ENCODE results near the gene PYROXD2. TPM values are rescaled to one million over a fixed set of nuclear protein-coding genes. Genes with fewer than 3 reads are reported as not detected.

PYROXD2 gene
- total RNA-seq, 1 donor from 2014 or later, result 7.1 TPM

DNA sequence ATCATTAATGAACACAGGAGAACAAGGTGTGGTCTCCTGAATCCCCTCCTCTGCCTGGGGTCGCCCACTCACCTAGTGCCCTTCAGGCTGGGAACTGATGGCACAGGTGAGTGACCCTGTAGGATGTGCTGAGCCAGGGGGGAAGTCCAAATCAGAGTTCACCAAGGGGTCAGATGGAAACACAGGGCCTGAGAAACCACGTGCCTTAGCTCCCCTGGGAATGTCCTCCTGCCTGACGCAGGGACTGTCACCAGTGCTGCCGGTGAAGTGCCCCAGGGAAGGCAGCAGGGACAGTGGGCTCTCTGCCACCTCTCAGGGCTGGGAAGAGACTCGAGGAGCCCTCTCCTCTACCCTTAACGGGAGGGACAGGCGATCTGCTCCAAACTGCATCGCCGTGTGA is 5.8 kb upstream of the PYROXD2 start:
- TF ChIP-seq, protein P1, sequence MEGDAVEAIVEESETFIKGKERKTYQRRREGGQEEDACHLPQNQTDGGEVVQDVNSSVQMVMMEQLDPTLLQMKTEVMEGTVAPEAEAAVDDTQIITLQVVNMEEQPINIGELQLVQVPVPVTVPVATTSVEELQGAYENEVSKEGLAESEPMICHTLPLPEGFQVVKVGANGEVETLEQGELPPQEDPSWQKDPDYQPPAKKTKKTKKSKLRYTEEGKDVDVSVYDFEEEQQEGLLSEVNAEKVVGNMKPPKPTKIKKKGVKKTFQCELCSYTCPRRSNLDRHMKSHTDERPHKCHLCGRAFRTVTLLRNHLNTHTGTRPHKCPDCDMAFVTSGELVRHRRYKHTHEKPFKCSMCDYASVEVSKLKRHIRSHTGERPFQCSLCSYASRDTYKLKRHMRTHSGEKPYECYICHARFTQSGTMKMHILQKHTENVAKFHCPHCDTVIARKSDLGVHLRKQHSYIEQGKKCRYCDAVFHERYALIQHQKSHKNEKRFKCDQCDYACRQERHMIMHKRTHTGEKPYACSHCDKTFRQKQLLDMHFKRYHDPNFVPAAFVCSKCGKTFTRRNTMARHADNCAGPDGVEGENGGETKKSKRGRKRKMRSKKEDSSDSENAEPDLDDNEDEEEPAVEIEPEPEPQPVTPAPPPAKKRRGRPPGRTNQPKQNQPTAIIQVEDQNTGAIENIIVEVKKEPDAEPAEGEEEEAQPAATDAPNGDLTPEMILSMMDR (IDR thresholded peaks at IDR 0.05), result no peak
- TF ChIP-seq POLR2A (IDR thresholded peaks at IDR 0.05), result no peak
- no peak for TF ChIP-seq POLR2AphosphoS5 (IDR thresholded peaks at IDR 0.05; ENCODE audit: insufficient read depth in 1 of 2, low read depth in 1 of 2)
- peaks cover 4 to 37% of the 10 kb centered on the region in 2 donors for H3K36me3 ChIP-seq
- H3K27ac ChIP-seq, result no peak overlapping the region
- no peaks in the 10 kb centered on the region for H3K27me3 ChIP-seq
- intact Hi-C loops (cut with DNase I), result no loop called here
- no peak overlapping the region for H3K4me3 ChIP-seq
- DNase-seq (ENCODE audit: extremely low spot score in 2 of 2), result no peak
- H3K4me1 ChIP-seq, result peaks cover 3% of the 10 kb centered on the region
- no peaks in the 10 kb centered on the region for H3K9me3 ChIP-seq

DNA sequence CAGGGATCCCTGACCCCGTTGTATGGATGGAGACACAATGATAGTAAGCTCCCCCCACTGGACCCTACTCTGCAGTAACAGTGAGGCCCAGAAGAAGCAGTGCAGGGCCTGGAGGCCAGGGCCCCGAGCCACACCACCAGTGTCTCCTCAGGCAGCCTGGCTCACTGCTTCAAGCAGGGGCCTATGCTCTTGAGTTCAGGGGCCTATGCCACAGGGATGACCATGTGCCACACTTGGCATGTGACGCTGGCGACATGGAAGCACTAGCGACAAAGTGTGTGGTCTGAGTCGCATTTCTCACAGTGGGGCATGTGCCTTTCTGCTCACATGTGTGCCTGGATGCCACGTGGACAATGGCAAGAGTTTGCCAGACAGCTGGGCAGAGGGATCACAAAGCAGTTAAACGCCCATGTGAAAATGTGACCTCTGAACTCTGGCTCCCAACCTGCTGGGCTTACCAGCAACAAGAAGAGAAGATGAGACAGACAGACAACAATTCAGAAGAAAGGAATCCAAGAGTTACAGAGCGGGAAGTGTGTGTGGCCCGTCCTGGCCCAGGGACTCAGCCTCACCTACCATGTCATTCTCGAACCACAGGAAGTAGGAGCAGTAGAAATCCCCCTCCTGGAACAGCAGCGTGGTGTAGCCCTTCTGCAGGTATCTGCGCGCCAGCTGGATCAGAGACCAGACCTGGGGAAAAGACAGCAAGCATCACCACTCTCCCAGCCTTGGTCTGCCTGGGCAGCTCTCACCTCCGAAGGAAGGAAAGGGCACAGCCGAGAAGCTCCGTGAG is 4.7 kb upstream of the PYROXD2 start:
- no peaks in the 10 kb centered on the region for H3K9me3 ChIP-seq
- H3K27me3 ChIP-seq, result no peaks in the 10 kb centered on the region
- DNase-seq (ENCODE audit: extremely low spot score in 2 of 2), result no peak
- TF ChIP-seq, protein P1 (IDR thresholded peaks at IDR 0.05), result no peak
- TF ChIP-seq POLR2AphosphoS5 (IDR thresholded peaks at IDR 0.05; ENCODE audit: insufficient read depth in 1 of 2, low read depth in 1 of 2), result no peak
- no peak for TF ChIP-seq POLR2A (IDR thresholded peaks at IDR 0.05)
- H3K36me3 ChIP-seq, result peaks cover 4 to 37% of the 10 kb centered on the region in 2 donors
- H3K4me3 ChIP-seq, result no peak overlapping the region
- intact Hi-C loops (cut with DNase I), result no loop called here
- no peak overlapping the region for H3K27ac ChIP-seq
- H3K4me1 ChIP-seq, result peaks cover 14% of the 10 kb centered on the region

DNA sequence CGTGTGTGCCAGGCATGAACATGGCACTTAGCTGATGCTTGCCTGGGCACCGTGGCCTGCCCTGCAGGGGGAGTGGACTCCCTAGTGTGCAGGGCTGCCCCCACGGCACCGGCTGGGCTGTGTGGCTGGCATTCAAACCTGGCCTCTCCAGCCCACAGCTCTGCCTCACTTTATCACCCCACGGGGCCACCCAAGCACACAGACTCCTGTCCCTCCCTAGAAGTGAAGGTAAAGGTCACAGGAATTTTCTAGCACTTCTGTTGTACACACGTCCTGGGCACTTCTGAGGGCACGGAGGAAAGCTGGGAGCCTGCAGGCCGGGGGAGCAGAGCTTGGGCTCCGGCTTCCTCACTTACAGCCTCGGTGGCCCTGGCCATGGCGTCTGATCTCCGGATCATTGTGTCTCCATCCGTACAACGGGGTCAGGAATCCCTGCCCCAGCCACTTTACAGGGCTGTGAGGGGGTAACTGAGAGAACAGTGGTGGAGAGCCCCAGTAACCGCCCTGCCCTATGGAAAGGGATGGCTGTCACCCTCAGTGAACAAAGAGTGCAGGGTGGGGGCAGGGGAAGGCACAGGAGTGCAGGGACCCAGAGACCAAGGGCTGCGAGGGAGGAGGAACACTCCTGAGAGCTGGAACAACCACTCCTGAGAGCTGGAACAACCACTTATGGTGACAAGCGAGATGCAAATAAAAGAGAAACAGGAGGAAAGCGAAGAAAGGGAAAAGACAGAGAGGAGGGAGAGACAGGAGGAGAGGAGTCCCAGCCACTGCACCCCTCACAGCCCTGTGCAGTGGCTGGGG is 3.9 kb upstream of the PYROXD2 start:
- Histone ChIP-seq H3K4me3 (no peak overlapping the region), H3K9me3 (no peaks in the 10 kb centered on the region), H3K36me3 (peaks cover 4 to 37% of the 10 kb centered on the region in 2 donors), H3K4me1 (peaks cover 22% of the 10 kb centered on the region), H3K27me3 (no peaks in the 10 kb centered on the region), H3K27ac (no peak overlapping the region)
- intact Hi-C loops (cut with DNase I), result no loop called here
- TF ChIP-seq, protein P1 (IDR thresholded peaks at IDR 0.05), result no peak
- TF ChIP-seq POLR2A (IDR thresholded peaks at IDR 0.05), result no peak
- TF ChIP-seq POLR2AphosphoS5 (IDR thresholded peaks at IDR 0.05; ENCODE audit: insufficient read depth in 1 of 2, low read depth in 1 of 2), result no peak
- DNase-seq (ENCODE audit: extremely low spot score in 2 of 2), result no peak

DNA sequence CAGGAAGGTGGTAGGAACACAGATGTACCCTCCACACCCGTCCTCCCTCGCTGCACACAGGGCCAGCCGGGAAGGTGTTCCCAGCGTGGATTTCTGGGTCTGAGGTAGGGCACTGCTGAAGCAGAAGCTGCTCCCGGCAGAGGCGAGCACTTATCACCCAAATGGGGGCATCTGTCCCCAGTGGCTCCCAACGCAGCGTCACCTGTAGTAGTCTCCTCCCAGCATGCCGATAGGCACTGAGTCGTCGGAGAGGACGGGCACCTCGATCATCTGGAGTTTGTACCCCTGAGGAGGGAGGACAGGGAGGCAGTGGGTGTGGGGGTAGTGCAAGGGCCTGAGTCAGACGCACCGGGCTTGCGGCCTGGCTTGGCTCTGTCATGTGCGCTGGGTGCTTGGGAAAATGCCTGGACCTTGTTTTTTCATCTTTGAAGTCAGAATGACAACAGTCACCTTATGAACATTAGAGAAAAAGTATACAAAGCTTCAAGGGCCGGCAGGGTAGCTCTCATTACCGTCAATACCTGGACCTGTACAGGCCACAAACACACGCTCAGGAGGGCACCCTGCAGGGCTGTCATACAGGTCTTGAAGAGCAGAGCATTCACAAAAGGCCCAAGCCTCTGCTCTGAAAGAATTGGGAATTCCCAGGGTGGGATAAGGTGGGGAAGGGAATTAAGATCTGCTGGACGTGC is 3.1 kb upstream of the PYROXD2 start:
- Histone ChIP-seq H3K27ac (no peak overlapping the region), H3K36me3 (peaks cover 4 to 37% of the 10 kb centered on the region in 2 donors), H3K9me3 (no peaks in the 10 kb centered on the region), H3K27me3 (no peaks in the 10 kb centered on the region), H3K4me3 (no peak overlapping the region), H3K4me1 (peaks cover 24% of the 10 kb centered on the region)
- TF ChIP-seq, protein P1 (IDR thresholded peaks at IDR 0.05), result no peak
- TF ChIP-seq POLR2AphosphoS5 (IDR thresholded peaks at IDR 0.05; ENCODE audit: insufficient read depth in 1 of 2, low read depth in 1 of 2) (no peak), POLR2A (IDR thresholded peaks at IDR 0.05) (no peak)
- no peak for DNase-seq (ENCODE audit: extremely low spot score in 2 of 2)
- intact Hi-C loops (cut with DNase I), result no loop called here
